ENCODE results near the gene PROK2.

Gene PROK2, protein sequence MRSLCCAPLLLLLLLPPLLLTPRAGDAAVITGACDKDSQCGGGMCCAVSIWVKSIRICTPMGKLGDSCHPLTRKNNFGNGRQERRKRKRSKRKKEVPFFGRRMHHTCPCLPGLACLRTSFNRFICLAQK

DNA sequence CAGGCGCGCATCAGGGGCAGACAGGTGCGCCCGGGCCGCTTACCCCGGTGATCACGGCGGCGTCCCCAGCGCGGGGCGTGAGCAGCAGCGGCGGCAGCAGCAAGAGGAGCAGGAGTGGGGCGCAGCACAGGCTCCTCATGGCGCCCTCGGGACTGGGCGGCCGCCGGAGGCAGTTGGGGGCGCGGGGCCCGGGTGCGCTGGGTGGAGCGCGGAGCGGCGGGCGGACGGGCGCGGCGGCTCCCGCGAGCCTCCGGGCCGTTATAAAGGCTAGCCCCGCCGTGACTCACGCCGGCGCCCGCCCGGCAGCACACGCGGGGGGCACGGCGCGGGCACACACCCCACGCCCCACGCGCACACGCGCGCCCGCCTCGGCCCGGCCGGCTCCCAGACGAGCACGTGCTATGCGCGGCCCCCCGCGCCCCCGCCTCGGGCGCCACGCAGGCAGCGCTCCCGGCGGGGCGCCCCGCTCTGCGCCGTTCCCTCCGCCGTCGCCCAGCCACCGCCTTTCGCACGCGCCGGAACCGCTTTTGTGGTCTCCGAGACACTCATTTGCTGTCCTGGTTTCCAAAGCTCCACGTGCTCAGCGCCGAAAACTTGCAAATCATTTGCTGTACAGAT lies at the start of gene PROK2:
Gene PROK2 (minus strand): TSS at position 235 of the 618 bp plus-strand sequence. CDS start 96 bp downstream, at position 139.
- in situ Hi-C loops (cut with MboI; ENCODE audit: low sequenced_read_pairs) = no loop called here

- in situ Hi-C loops (cut with MboI; ENCODE audit: low sequenced_read_pairs) = no loop called here
Measured at GRCh38 chr3:71831599-71831998, 46.7 kb upstream of the PROK2 start.

- in situ Hi-C loops (cut with MboI; ENCODE audit: low sequenced_read_pairs) = no loop called here
Measured at GRCh38 chr3:71825551-71826283, 40.8 kb upstream of the PROK2 start.

GRCh38 chr3:71821116-71821515 lies 36.2 kb upstream of the PROK2 start:
- in situ Hi-C loops (cut with MboI; ENCODE audit: low sequenced_read_pairs) = no loop called here

DNA sequence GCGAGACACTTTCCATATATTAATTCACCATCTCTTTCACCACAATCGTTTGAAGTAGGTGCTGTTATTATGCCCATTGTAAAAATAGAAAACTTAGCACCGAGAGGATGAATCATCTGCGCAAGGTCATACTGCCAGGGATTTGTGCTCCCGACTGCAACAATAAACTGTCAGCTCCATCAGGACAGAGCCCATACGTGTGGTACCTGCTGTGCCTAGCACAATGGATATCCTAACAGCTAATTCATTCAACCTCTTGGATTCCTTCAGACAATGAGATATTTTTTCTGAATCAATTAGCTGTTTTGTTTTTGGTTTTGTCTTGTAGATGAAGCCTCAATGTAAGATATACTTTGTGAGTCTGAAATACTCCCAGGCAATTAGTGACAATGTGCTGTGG lies 32.3 kb upstream of the PROK2 start:
- in situ Hi-C loops (cut with MboI; ENCODE audit: low sequenced_read_pairs) = no loop called here

DNA sequence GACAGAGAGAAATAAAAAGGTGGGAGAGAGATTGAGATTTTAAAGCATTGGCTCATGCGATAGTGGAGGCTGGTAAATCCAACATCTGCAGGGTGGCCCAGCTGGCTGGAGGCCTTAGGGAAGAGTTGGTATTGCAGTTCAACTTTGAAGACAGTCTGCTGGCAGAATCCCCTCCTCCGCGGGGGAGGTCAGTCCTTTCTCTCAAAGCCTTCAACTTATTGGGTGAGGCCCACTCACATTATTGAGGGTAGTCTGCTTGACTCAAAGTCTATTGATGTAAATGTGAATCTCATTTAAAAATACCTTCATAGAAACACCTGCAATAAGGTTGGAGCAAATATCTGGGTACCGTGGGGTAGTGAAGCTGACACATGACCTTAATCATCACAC lies 31.8 kb upstream of the PROK2 start:
- in situ Hi-C loops (cut with MboI; ENCODE audit: low sequenced_read_pairs) = no loop called here

- in situ Hi-C loops (cut with MboI; ENCODE audit: low sequenced_read_pairs) = no loop called here
Measured at GRCh38 chr3:71815340-71816067, 30.6 kb upstream of the PROK2 start.

GRCh38 chr3:71813704-71814103 lies 28.8 kb upstream of the PROK2 start:
- in situ Hi-C loops (cut with MboI; ENCODE audit: low sequenced_read_pairs) = no loop called here

GRCh38 chr3:71813073-71813472 lies 28.1 kb upstream of the PROK2 start:
- in situ Hi-C loops (cut with MboI; ENCODE audit: low sequenced_read_pairs) = no loop called here

DNA sequence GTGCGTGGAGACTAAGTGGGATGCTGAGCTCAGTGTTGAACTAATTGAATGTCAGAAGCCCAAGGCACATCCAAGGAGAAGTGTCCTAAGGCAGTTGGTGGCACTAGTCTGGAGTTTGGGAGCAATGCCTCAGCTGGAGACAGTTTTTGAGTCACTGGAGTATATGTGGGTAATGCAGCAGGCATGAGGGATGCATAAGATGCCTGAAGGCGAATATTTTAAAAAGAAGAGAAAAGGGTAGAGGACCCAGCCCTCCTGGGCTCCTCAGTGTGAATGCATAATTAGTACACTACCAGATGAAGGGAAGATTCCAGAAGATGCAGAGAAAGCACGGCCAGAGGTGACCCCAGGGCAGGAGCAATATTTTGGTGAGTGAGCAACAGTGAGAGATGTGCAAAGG lies 25.1 kb upstream of the PROK2 start:
- in situ Hi-C loops (cut with MboI; ENCODE audit: low sequenced_read_pairs) = no loop called here

DNA sequence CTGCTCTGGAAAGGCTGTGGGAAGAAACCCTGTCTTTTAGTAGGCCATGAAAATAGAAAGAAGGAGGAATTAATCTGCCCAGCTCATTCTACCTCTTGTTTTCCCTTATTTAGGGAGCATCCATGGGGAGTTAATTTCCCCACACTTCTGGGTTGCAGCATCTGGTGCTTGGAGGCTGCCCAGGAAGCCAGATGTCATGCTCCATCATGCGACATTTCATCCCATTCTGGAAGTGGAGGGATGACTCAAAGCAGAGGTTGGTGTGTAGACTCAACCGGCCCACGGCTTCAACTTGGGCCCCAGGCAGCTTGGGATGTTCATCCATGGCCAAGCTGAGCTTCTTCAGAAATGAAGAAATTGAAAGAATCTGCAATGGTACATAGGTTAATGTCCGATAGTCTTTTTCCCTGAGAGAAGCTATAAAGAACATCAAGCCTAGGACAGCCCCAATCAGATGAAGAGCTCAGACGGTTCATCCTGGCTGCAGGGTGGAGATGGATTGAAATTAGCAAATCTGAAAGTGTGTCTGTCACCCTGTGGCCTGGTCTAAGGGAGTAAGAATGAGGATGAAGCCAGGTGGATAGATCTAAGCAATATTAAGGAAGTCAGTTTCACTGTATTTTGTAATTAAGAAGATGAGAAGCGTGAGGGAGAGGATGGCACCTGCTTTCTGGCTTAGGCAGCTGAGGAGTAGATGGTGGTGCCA lies 24.5 kb upstream of the PROK2 start:
- in situ Hi-C loops (cut with MboI; ENCODE audit: low sequenced_read_pairs) = no loop called here

DNA sequence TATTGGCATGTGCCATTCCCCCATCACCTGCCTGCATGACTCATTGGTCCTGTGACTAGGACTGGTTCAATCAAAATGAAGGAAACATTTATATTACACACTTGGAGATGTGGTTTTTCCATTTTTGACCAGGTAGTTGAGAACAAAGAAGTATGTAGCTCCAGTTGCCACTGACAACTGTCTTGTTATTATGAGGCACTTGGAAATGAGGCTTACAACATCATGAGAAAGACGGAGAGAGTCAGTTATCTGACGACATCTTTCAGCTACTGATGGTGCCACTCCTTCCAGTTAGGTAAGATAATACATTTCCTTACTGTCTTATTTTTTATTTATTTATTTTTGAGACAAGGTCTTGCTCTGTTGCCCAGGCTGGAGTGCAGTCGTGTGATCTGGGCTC lies 21.8 kb upstream of the PROK2 start:
- in situ Hi-C loops (cut with MboI; ENCODE audit: low sequenced_read_pairs) = no loop called here

DNA sequence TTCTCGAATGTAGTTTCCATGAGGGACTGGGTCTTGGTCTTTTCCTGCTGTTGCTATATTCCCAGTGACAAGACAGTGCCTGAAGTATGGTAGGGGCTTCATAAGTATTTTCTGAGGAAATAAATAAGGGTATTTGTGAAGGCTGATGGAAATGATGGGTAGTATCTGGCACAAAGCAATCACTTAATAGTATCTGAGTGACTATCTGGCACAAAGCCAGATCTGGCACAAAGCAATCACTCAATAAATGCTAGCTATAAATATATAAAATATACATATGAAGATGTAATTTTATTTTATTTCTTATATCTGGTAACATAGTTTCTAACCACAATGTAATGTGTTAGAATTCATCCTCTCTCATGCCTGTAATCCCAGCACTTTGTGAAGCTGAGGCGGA lies 20.7 kb upstream of the PROK2 start:
- in situ Hi-C loops (cut with MboI; ENCODE audit: low sequenced_read_pairs) = no loop called here

GRCh38 chr3:71805199-71805598 lies 20.3 kb upstream of the PROK2 start:
- in situ Hi-C loops (cut with MboI; ENCODE audit: low sequenced_read_pairs) = no loop called here

- in situ Hi-C loops (cut with MboI; ENCODE audit: low sequenced_read_pairs) = no loop called here
Measured at GRCh38 chr3:71803248-71803647, 18.3 kb upstream of the PROK2 start.

DNA sequence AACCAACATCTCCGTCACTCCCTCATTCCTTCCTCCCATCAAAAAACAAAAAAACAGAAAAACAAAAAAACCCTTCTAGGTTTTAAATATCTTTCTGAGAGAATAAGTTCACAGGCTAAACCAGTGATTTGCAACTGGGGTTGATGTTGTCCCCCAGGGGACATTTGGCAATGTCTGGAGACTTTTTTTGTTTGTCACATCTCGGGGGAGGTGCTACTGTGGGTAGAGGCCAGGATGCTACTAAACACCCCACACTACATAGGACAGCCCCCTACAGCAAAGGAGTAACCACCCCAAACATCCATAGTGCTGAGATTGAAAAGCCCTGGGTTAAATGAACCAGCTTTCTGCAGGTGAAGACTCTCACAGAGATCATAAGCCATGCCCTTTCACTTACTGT lies 17.0 kb upstream of the PROK2 start:
- in situ Hi-C loops (cut with MboI; ENCODE audit: low sequenced_read_pairs) = no loop called here

GRCh38 chr3:71800023-71800422 lies 15.1 kb upstream of the PROK2 start:
- in situ Hi-C loops (cut with MboI; ENCODE audit: low sequenced_read_pairs) = no loop called here

- in situ Hi-C loops (cut with MboI; ENCODE audit: low sequenced_read_pairs) = no loop called here
Measured at GRCh38 chr3:71797455-71797854, 12.5 kb upstream of the PROK2 start.

DNA sequence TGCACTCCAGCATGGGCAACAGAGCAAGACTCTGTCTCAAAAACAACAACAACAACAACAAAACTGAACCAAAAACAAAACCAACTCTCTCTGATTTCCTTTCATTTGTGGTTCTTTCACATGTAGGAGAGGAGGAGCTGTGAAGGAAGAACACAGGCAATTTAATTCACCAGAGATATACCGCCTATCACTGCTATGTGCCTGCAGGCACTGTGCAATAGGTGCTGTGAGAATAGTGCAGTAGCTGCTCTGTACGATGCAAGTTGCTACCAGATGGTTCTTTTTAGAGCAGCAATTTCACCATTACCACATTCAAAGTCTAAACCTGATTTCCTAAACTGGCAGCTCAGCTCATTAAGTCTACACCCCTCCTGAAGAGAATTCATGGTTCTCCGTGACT lies 11.3 kb upstream of the PROK2 start:
- in situ Hi-C loops (cut with MboI; ENCODE audit: low sequenced_read_pairs) = no loop called here

DNA sequence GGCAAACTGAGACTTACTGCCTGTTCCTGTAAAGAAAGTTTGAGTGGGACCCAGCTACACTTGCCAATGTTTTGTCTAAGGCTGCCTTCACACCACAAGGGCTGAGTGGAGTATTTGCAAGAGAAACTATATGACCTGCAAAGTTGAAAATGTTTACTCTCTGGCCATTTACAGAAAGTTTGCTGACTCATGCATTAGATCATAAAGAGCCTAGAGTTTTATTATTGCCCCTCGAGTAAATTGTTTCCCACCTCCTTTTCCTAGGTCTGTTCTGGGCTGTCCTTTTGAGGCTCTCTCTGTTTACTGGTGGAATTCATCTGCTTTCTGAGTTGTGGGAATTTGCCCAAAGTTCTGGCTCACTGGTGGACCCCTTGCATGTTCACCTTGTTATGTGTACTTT lies 6.7 kb upstream of the PROK2 start:
- in situ Hi-C loops (cut with MboI; ENCODE audit: low sequenced_read_pairs) = no loop called here

DNA sequence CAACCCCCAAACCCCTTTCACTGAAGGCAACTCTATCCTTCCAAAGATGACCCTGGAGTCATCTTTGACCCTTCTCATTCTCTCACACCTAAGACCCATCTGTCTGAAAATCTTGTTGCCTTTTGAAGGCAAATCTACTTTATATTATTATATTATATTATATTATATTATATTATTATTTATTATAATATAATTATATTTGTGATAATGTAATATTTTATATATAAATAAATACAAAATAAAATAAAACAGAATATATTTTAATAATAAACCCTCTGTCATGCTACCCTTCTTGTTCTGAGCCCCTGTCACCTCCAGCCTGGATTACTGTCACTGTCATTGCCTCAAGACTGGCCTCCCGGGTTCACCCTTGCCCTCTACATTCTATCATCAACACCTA lies 5.0 kb upstream of the PROK2 start:
- in situ Hi-C loops (cut with MboI; ENCODE audit: low sequenced_read_pairs) = no loop called here

Measured in HL-60/S4 (cell line).